HG03175 (cell line): ENCODE data around the gene TBL1X.
"Not testable (repeated sequence)": the region's sequence is repeated elsewhere in the genome, so short reads cannot be mapped to it uniquely, and the experiment has no call there.

Experiments used
- ATAC-seq: cut with Tn5 transposase; IDR thresholded peaks from one replicate; pipeline ENCODE4 v1.9.1; 2021; ENCODE audit warnings: mild to moderate bottlenecking, moderate library complexity; ENCODE audit not compliant: unreplicated experiment

The TBL1X gene

DNA sequence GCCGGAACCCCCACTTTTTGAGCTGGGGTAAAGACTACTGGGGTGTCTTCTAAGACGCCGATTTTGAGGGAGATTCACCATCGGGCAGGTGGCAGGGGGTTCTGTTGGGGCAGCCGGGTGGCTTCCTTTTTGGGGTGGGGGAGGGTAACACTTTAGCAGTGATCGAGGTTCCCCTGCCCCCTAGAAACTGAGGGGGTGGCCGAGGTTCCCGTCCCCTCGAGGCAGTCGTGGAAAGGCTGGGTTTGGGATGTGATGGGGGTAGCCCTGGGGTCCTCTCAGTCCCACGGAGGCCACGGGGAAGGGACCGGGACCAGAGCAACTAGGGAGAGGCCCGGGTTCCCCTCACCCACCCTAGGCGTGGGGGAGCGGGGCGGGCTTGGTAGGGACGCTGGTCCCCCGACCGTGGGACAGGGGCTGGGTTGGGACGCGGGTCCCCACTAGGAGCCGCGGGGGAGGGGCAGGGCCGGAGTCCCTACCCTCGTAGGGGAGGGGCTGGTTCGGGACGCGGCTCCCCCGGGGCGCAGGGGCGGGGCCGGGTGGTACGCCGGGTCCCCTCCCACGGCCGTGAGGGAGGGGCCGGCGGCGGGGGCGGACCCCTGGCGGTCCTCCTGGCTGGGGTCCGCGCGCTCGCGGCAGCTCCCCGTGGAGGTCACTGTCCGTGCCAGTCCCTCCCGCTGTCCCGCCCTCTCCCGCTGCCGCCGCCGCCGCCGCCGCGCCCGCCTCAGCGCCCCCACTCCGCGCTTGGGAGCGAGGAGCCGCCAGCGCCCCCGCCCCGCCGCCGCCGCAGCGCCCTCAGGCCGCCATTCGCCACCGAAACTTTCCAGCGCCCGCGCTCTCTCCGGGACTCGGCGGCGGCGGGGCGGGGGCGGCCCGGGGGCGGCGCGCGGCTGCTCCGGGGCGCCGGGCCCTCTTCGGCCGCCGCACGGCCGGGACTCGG is at the start of gene TBL1X:
TSS of gene TBL1X (plus strand) at position 624 of the 937 bp plus-strand sequence. CDS start 188,529 bp downstream, outside the sequence.
- peak; percentile 31 for ATAC-seq

DNA sequence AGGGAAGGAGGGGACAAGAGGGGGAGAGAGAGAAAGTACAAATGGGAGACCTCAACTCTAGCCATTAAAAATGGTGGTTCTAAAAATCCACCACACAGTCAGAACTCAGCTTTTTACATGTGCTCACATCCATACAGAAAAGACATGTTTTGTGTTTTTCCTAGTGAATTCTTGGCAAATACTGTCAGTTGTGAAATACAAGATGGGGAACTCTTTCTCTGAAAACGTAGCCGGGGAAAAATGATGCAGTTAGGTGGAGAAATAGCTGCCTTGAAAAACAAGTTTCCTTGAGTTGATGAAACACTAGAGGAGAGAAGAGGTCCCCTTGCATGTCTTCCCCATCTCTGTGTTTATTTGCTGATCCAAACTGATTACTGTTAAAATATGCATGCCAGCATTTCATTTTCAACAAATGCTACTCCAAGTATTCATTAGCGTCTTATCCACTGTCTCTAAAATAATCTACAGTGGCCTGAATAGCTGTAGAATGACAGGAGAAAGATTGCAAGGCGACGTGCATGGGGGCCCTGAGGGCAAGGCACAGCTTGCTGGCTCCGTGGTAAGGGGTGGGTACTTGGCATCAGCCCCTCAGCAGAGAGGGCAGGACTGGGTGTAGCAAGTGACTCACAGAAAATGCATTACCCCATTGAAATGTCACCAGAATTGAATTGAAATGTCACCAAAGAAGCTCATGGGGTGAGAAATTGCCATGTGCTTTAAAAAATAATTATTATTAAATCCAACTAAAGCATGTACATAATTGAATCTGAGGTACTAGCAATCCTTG is 48.1 kb upstream of the TBL1X start:
- ATAC-seq = no peak

DNA sequence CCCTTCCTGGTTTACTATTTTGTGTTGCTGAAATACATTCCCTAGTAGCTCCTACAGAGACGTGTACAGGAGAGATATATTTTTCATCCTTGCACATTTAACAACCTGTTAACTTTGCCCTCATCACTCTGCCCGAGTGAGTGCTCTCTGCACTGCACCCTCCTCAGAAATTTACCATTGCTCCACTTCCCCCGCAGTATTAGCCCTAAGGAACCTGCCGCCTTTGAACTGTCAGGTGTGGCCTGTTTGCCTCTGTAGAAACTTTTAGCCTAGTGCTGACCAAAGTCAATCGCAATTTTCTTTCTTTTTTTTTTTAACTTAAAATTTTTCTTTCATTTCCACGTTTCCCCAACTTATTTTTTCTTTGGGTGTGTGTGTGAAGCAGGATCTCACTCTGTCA is 46.6 kb upstream of the TBL1X start:
- no peak for ATAC-seq

DNA sequence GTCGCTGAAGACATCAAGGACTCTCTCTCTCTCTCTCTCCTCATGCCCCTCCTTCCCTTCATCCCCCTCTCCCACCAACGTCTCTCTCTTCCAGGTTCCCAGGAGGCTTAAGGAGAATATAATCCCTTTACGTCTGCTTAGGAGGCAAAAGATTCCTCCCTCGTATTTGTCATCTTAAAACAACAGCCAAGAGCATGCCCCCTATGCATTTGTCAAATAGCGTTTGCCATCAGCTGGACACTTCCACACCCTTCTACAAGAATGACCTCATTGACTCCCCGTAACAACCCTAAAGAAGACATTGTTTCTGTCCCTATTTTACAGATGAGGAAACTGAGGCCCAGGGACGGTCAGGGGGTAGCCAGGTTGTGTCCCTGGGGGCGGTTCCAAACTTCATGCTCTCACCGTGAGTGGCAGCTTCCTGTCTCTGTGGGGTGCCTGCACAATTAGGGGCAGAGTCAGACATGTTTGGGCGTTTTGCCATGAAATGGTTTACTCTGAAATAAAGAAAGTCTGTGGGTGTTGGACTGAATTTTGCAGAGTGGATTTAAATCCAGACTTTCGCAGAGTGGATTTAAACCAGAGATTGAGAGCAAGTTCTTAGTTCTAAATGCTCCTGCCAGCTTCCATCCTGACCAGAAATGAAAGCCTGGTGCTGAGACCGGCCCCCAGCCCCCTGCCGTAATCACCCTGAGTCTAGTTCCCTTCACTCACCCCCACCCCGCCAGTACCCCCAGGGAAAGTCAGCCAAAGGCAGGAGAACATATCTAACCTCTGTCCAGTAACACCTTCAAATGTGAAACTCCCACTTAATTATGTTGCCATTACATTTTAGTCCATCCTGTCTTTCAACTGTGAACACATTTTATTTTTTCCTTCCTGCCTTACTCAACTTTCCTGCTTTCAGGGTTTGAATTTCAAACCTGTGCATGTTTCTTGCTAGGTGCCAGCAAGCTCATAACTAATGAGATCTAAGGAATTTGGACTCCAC is 44.3 kb upstream of the TBL1X start:
- no peak for ATAC-seq

DNA sequence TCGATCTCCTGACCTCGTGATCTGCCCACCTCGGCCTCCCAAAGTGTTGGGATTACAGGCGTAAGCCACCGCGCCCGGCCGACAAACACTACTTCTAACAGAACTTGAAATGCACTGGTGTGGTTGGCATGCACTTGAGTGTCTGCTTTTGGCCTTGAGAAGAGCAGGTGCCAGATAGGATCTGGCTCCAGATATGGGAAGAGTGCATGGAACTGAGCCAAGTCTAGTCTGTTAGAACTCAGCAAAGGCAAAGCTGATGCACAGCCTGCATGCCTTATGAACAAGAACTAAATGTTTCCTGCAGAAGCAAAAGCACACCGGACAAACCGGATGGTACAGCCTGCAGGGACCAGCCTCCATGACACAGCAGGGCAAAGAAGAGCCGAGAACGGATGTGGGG is 35.1 kb upstream of the TBL1X start:
- ATAC-seq = no peak

DNA sequence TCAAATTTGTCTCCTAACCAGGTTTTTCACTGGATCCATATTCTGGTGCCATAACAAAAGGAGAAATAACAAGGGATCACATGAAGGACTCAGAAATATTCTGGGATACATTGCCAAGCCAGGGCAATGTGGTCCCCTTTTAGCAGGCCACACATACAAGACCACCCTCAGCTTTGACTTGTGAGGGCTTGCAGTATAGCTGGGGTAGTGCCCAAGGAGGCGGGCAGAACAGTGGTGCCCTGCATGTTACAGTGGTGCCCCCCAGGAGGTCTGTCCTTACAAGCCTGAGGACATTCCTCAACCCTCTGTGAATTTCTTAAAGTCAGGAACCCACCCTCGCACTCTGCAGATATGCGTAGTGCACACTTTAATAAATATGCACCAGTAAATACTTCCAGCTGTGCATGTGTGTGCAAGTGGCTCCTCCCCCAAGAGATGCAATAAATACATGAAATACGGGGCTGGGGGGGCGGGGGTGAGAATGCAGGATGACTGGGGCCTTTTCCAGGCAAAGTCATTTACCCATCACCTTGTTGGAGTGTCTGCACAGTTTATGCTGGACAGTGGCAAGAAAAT is 34.4 kb upstream of the TBL1X start:
- no peak for ATAC-seq

DNA sequence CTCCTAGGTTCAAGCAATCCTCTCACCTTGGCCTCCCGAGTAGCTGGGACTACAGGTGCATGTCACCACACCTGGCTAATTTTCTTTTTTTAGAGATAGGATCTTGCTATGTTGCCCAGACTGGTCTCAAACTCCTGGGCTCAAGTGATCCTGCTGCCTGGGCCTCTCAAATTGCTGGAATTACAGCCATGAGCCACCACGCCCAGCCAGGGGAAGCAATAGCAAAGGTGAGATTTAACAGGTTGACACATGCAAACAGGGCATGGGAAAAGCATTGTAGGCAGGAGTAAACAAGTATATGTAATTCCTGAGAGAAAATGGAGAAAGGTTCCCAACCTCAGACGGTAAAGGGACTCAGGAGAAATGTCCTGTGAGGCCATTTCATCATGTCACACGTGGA is 33.6 kb upstream of the TBL1X start:
- ATAC-seq = no peak

DNA sequence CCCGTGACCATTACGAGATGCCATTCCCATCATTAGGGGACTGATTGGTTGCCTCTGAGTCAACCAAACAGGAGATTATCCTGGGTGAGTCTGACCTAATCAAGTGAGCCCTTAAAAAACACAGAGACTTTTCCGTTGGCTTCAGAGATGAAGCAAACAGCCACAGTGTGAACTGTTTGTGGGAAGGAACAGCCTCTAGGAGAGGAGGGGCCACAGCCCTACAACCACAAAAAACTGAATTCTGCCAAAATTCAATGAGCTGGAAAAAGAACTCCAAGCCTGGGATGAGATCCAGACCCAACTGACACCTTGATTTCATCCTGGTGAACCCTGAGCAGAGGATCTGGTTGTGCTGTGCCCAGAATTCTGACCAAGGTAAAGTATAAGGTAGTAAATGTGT is 31.3 kb upstream of the TBL1X start:
- no peak for ATAC-seq

DNA sequence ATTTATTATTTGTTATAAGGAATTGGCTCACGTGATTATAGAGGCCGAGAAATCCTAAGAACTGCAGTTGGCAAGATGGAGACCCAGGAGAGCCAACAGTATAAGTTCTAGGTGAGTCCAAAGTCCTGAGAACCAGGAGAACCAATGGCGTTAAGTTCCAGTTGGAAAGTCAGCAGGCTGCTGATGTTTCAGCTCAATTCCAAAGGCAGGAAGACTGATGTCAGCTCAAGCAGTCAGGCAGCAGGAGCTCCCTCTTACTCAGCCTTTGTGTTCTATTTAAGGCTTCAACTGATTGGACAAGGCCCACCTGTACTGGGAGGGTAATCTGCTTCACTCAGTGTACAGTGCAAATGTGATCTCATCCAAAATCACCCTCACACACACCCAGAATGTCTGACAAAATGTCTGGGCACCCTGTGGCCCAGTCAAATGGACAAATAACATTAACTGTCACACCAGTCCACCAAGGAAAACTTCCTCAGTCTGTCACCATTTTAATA is 30.8 kb upstream of the TBL1X start:
- ATAC-seq = no peak

DNA sequence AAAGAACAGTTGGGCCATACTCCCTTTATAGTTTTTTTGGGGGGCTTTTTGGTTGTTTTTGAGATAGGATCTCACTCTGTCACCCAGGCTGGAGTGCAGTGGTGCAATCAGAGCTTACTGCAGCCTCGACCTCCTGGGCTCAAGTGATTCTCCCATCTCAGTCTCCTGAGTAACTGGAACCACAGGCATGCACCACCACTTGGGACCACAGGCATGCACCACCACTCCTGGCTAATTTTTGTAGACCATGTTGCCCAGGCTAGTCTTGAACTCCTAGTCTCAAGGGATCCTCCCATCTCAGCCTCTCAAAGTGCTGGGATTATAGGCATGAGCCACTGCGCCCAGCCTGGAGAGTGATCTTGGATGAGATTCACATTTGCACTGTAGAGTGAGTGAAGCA is 29.8 kb upstream of the TBL1X start:
- ATAC-seq = not testable (repeated sequence)

DNA sequence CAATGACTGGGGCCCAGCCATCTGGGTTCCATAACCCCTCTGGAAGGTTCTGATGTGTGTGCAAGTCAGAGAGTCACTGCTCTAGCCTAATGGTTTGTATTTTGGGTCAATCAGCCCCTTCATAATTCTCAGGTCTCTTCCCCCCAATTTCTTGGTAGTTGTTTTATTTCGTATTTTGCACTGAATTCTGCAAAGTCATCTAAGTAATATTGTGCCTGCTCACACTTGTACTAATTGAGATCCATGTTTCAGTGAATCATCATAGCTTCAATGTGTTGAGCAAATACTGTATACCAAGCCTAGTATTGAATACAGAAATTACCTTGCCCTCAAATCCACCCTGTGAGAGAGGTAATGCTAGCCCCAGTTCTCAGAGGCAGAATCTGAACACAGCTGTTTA is 28.0 kb upstream of the TBL1X start:
- no peak for ATAC-seq

DNA sequence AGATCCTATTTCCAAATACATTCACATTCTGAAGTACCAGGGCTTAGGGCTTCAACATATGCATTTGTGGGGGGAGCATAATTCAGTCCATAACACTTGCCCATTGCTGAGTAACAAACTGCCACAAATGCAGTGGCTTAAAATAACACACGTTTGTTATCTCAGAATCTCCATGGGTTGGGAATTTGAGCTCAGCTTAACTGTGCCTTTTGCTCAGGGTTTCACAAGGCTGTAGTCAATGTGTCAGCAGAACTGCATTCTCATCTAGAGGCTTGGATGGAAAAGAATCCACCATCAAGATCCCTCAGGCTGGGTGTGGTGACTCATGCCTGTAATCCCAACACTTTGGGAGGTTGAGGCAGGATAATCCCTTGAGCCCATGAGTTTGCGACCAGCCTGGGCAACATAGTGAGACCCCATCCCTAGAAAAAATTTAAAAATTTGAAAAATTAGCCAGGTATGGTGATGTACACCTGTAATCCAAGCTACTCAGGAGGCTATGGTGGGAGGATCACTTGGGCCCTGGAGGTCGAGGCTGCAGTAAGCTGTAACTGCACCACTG is 25.8 kb upstream of the TBL1X start:
- no peak for ATAC-seq

DNA sequence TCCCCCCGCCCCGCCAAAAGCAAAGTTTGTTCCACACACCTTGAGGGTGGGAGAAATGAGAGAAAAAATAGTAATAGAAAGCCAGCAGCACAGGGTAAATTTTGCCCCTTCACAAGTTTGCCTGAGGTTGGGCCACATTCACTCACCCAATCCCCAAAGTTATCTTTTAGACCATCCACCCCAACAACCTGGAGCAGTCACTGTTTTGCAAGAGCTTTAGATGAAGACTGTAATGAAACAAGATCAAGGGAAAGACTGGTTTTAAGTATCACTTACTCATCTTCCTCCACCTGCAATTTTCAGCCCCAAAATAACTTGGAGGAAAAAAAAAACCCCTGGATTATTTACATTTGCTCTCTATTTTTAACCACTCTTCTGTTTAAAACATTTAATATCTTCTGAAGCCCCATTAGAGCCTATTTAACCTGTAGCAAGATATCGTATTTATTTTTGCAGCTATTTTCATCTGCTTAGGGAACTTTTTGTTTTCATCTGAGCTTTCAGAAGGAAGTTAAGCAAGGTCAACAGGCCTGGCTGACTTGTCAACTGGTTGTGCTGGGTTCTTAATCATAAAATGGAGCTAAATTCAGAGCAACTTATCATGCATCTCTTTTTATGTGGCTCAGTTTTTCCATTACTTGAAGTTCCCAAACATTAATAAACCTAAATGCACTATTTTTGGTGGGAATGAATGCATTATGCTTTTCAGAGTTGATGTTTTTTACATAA is 24.6 kb upstream of the TBL1X start:
- no peak for ATAC-seq

DNA sequence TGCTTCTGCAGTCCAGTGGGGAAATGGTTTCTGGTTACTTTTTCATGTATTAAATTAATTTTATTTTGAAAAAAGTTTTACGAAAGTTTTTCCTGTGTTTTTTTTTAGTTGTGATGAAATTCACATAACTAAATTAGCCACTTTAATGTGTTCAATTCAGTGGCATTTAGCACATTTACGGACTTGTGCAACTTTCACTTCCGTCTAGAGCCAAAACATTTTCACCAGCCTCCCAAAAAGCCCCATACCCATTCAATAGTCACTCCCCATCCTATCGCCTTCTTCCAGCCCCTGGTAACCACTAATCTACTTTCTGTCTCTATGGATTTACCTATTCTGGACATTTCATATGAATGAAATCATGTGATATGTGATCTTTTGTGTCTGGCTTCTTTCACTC is 22.8 kb upstream of the TBL1X start:
- no peak for ATAC-seq

DNA sequence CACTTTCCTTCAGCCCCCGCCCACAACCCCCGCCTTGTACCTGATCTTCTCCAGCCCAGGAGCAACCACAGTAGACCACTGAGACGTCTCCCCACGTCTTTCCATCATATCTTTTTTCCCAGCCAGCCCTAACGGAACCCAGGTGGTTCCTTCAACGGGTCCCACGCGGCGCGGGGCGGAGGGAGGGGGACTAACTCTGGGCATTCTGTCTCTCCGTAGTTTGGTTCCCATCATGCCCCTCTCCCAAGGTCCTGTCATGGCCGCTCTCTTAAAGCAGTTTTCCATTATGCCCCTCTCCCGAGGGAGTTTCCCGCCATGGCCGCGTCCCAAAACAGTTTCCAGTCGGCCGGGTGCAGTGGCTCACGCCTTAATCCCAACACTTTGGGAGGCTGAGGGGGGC is 21.5 kb upstream of the TBL1X start:
- no peak for ATAC-seq

DNA sequence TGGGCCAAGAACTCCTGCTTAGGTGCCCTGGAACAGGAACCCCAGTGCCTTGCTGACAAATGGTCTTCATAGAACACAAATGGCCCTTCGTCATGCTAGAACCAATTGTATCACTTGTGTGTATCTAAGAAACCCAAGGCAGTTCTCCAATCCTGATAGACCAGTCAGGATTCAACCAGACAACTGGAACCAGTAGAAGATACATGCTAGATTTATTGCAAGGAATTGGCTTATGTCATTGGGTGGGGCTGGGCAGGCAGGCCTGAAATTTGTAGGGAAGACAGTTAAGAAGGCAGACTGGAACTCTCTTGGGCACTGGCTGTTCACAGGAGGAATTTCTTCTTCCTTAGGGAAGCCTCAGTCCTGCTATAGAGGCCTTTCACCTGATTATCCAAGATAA is 17.0 kb upstream of the TBL1X start:
- ATAC-seq = no peak

DNA sequence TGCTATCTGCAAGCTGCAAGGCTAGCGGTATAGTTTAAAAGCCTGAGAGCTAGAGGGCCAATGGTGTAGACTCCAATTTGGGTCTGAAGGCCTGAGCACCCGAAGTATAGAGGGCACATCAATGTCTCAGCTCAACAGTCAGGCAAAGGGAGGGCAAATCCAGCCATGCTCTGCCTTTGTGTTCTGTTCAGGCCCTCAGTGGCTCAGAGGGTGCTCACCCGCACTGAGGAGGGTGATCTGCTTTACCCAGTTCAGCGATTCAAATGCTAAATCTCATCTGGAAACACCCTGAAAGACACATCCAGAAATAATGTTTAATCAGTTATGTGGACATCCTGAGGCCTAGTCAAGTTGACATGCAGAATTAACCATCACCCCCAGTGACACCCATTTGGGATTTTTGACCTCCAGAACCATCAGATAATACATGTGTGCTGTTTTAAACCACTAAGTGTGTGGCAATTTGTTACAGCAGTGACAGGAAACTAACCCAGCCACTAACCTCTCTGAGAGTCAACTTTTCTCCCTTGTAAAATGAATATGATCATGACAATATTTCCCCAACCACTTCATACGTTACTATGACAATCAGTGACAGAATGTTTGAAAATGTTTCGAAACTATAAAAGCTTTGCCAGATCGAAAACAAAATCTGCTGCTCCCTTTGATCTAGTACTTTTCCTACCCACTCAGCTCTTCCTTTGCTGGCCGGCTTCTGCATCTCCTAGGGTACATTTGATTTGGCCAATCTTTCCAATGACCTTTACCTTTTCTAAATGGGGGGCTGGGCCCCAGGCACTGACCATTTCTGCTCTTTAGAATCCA is 8.4 kb upstream of the TBL1X start:
- ATAC-seq = no peak

DNA sequence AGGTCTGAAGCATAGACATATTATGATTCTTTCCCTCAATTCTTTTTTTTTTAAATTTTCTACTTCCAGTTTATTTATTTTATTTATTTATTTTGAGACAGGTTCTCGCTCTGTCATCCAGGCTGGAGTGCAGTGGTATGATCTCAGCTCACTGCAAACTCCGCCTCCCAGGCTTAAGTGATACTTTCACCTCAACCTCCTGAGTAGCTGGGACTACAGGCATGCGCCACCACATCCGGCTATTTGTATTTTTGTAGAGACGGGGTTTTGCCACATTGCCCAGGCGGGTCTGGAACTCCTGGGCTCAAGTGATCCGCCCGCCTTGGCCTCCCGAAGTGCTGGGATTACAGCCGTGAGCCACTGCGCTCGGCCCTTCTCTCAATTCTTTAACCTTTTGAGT is 6.8 kb upstream of the TBL1X start:
- not testable (repeated sequence) for ATAC-seq
